SK-N-SH treated with all-trans-retinoic acid at 6 μM for 48 hours (cell line): ENCODE data around the gene CAMK2A.
A peak's percentile ranks its signal among the peaks of the same experiment; 100 is the strongest.

Experiments used
- ARNTL ChIP-seq: fragments of 450-650 bp; formaldehyde crosslinking; IDR thresholded peaks from 2 replicates; pipeline ENCODE4 v1.5.0; 2020; ENCODE audit warnings: low read depth, mild to moderate bottlenecking, moderate library complexity, borderline replicate concordance
- BACH2 ChIP-seq: fragments of 250-450 bp; sonication (Bioruptor Pico); IDR thresholded peaks from 2 replicates; pipeline ENCODE4 v1.9.0; 2021; ENCODE audit warnings: mild to moderate bottlenecking, borderline replicate concordance
- GLIS3 ChIP-seq: fragments of 250-450 bp; sonication (Bioruptor Pico); IDR thresholded peaks from 2 replicates; pipeline ENCODE4 v1.5.0; 2020; ENCODE audit warnings: mild to moderate bottlenecking, moderate library complexity
- ISL1 ChIP-seq: fragments of 250-450 bp; sonication (Bioruptor Pico); IDR thresholded peaks from 2 replicates; pipeline ENCODE4 v2.1.2; 2022; ENCODE audit warnings: mild to moderate bottlenecking, moderate library complexity
- PPARA ChIP-seq: fragments of 250-450 bp; sonication (Bioruptor Pico); IDR thresholded peaks from 2 replicates; pipeline ENCODE4 v1.5.0; 2020; ENCODE audit warnings: mild to moderate bottlenecking, borderline replicate concordance
- RARB ChIP-seq: fragments of 250-450 bp; sonication (Bioruptor Pico); IDR thresholded peaks from 2 replicates; pipeline ENCODE4 v1.8.0; 2021; ENCODE audit warnings: mild to moderate bottlenecking, moderate library complexity
- ZFP3 ChIP-seq: fragments of 250-450 bp; sonication (Bioruptor Pico); IDR thresholded peaks from 2 replicates; pipeline ENCODE4 v1.5.0; 2020; ENCODE audit warnings: mild to moderate bottlenecking, moderate library complexity
- ZFP30 ChIP-seq: fragments of 450-650 bp; formaldehyde crosslinking; IDR thresholded peaks from 2 replicates; pipeline ENCODE4 v1.5.0; 2022; ENCODE audit warnings: mild to moderate bottlenecking, moderate library complexity
- ZNF70 ChIP-seq: fragments of 450-650 bp; formaldehyde crosslinking; IDR thresholded peaks from 2 replicates; pipeline ENCODE4 v1.5.0; 2020; ENCODE audit warnings: mild to moderate bottlenecking, moderate library complexity
- ZNF8 ChIP-seq: fragments of 450-650 bp; formaldehyde crosslinking; IDR thresholded peaks from 2 replicates; pipeline ENCODE4 v1.5.0; 2020; ENCODE audit warnings: mild to moderate bottlenecking, moderate library complexity
- TF ChIP-seq, protein P1 (sequence below): fragments of 250-450 bp; sonication (Bioruptor Pico); IDR thresholded peaks from 2 replicates; pipeline ENCODE4 v1.8.0; 2020; ENCODE audit warnings: mild to moderate bottlenecking, moderate library complexity, borderline replicate concordance
- TF ChIP-seq, protein P2 (sequence below): fragments of 250-450 bp; sonication (Bioruptor Pico); IDR thresholded peaks from 2 replicates; pipeline ENCODE4 v1.5.0; 2020; ENCODE audit warnings: mild to moderate bottlenecking, moderate library complexity

DNA sequence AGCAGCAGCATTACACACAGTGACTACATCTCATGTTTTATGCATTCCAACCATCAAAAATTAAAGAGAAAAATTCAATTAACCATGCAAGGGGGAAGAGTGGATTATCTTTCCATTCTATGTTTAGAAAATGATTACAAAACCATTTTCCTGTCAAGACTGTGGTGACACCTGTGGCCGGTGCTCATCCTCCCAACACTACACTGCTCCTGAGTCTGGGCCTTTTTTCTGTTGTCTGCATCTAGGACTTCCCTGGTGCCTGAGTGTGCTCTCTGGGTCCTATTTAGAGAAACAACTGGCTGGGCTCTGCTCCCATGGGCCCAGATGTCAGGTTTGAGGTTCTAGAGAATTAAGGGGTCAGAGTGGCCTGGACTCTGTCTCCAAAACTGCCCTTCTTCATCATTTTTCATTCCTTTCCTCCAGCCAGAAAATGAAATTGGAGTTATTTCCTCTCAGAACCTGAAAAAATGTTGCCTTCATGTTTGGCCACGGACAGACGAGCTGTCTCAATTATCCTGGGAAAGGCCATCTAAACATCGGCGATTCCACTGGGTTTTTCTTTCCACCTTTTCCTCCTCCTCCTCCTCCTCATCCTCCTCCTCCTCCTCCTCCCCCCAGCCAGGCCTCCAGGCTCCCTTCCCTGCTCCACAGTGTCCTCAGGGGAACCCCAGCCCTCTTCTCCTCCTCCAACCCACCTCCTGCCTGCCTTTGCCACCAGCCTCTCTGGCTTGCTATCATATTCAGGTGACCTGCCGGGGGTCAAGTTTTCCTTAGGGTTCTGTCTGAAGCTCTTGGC is 24.5 kb upstream of the CAMK2A start:
- no peak for TF ChIP-seq ARNTL (CRISPR knock-in tag)
- no peak for TF ChIP-seq BACH2 (CRISPR knock-in tag)
- no peak for TF ChIP-seq GLIS3 (CRISPR knock-in tag)
- no peak for TF ChIP-seq ZNF70 (CRISPR knock-in tag)
- TF ChIP-seq, protein P1, sequence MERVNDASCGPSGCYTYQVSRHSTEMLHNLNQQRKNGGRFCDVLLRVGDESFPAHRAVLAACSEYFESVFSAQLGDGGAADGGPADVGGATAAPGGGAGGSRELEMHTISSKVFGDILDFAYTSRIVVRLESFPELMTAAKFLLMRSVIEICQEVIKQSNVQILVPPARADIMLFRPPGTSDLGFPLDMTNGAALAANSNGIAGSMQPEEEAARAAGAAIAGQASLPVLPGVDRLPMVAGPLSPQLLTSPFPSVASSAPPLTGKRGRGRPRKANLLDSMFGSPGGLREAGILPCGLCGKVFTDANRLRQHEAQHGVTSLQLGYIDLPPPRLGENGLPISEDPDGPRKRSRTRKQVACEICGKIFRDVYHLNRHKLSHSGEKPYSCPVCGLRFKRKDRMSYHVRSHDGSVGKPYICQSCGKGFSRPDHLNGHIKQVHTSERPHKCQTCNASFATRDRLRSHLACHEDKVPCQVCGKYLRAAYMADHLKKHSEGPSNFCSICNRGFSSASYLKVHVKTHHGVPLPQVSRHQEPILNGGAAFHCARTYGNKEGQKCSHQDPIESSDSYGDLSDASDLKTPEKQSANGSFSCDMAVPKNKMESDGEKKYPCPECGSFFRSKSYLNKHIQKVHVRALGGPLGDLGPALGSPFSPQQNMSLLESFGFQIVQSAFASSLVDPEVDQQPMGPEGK (CRISPR knock-in tag): no peak
- no peak for TF ChIP-seq PPARA
- peak; percentile 26; the same call in 1 of the 2 replicates for TF ChIP-seq ISL1 (CRISPR knock-in tag)
- no peak for TF ChIP-seq ZFP30
- TF ChIP-seq, protein P2, sequence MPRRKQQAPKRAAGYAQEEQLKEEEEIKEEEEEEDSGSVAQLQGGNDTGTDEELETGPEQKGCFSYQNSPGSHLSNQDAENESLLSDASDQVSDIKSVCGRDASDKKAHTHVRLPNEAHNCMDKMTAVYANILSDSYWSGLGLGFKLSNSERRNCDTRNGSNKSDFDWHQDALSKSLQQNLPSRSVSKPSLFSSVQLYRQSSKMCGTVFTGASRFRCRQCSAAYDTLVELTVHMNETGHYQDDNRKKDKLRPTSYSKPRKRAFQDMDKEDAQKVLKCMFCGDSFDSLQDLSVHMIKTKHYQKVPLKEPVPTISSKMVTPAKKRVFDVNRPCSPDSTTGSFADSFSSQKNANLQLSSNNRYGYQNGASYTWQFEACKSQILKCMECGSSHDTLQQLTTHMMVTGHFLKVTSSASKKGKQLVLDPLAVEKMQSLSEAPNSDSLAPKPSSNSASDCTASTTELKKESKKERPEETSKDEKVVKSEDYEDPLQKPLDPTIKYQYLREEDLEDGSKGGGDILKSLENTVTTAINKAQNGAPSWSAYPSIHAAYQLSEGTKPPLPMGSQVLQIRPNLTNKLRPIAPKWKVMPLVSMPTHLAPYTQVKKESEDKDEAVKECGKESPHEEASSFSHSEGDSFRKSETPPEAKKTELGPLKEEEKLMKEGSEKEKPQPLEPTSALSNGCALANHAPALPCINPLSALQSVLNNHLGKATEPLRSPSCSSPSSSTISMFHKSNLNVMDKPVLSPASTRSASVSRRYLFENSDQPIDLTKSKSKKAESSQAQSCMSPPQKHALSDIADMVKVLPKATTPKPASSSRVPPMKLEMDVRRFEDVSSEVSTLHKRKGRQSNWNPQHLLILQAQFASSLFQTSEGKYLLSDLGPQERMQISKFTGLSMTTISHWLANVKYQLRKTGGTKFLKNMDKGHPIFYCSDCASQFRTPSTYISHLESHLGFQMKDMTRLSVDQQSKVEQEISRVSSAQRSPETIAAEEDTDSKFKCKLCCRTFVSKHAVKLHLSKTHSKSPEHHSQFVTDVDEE (CRISPR knock-in tag): no peak
- no peak for TF ChIP-seq ZNF8 (CRISPR knock-in tag)
- no peak for TF ChIP-seq ZFP3
- no peak for TF ChIP-seq RARB
